ENCODE results near the gene PINLYP. TPM values are rescaled to one million over a fixed set of nuclear protein-coding genes. Genes with fewer than 3 reads are reported as not detected.
A peak's percentile ranks its signal among the peaks of the same experiment; 100 is the strongest.

PINLYP gene
- total RNA-seq, 4 donors from 2014 or later: 3.3 to 6.2 (median 4.9) TPM

DNA sequence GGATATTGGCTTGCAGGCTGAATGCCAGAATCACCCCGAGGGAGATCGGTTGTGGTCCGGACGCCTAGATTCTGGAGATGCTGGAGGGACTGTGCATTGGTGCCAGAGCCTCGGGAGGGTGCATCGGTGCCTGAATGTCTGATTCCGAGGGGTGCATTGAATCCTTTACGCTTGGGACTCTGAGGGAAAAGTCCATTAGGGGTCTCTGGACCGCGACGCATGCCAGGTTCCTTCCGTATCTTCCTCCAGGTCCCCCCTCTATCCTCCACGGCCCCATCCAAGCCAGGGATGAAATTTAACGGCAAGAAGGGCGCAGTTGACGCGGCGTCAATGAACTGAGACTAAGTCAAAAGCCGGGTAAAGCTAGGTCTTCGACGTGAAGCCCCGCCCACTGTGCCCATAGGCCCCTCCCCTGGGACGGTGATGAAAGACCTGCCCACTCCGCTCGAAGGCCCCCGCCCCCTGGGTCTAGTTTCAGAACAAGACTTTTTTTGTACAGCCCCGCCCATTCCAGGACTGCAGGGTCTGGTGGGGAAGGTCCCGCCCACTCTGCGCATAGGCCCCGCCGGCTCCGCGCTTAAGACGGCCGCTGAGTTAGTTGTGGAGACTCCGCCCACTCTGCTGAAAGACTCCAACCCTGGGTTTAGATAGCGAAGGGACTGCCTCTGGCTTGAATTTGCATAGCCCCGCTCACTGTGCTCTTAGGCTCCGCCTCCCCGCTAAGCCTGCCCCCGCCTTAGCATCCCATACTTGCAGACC, 41.9 kb upstream of the PINLYP start:
- peaks cover 0 to 2% (median under 1%) of the 10 kb centered on the region in 4 donors for H3K9me3 ChIP-seq
- H3K4me1 ChIP-seq: peaks cover 26 to 40% (median 38%) of the 10 kb centered on the region in 4 donors
- intact Hi-C loops (cut with DNase I): no loop called here
- no peaks in the 10 kb centered on the region for H3K27me3 ChIP-seq
- WGBS: 6% methylated on average over 7 of the region's 41 CpGs
- peak overlapping the region; percentile 51 to 75 (median 62) for H3K4me3 ChIP-seq
- peaks cover under 1 to 20% (median 9%) of the 10 kb centered on the region in 4 donors for H3K36me3 ChIP-seq
- no peak for TF ChIP-seq EP300 (IDR thresholded peaks at IDR 0.05)
- TF ChIP-seq POLR2AphosphoS5 (IDR thresholded peaks at IDR 0.05): peak; percentile 56 to 79
- peak overlapping the region; percentile 88 to 94 (median 92) for H3K27ac ChIP-seq (replicated peaks in 1 of 4)
- DNase-seq (ENCODE audit: extremely low spot score): peak; percentile 100

DNA sequence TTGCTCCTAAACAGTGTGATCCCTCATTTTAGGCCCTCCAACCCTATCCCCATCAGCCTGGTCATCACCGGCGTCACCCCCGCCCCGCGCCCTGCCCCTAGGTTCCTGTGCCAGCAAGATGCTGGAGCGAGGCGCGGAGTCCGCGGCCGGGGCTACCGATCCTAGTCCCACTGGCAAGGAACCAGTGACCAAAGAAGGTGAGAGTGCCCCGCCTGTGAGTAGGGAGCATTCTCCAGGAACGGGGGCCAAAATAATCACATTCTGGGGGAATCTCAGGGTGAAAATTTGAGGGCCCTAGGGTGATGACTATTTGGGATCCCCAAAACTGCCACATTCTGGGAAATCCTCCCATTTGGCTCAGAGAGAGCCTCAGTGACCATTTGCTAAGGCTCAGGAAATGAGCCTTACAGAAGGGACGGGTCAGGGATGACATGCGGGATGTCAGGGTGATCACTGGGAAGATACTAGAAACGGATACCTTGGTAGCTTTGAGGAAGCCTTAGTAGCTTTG, 41.2 kb upstream of the PINLYP start:
- H3K27me3 ChIP-seq: no peaks in the 10 kb centered on the region
- intact Hi-C loops (cut with DNase I): no loop called here
- TF ChIP-seq EP300 (IDR thresholded peaks at IDR 0.05) (no peak), POLR2A (IDR thresholded peaks at IDR 0.05; ENCODE audit: low read depth) (no peak), POLR2AphosphoS5 (IDR thresholded peaks at IDR 0.05) (no peak)
- TF ChIP-seq, protein P1, sequence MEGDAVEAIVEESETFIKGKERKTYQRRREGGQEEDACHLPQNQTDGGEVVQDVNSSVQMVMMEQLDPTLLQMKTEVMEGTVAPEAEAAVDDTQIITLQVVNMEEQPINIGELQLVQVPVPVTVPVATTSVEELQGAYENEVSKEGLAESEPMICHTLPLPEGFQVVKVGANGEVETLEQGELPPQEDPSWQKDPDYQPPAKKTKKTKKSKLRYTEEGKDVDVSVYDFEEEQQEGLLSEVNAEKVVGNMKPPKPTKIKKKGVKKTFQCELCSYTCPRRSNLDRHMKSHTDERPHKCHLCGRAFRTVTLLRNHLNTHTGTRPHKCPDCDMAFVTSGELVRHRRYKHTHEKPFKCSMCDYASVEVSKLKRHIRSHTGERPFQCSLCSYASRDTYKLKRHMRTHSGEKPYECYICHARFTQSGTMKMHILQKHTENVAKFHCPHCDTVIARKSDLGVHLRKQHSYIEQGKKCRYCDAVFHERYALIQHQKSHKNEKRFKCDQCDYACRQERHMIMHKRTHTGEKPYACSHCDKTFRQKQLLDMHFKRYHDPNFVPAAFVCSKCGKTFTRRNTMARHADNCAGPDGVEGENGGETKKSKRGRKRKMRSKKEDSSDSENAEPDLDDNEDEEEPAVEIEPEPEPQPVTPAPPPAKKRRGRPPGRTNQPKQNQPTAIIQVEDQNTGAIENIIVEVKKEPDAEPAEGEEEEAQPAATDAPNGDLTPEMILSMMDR (IDR thresholded peaks at IDR 0.05): no peak
- no peak for DNase-seq (ENCODE audit: extremely low spot score)
- peaks cover 26 to 40% (median 38%) of the 10 kb centered on the region in 4 donors for H3K4me1 ChIP-seq
- WGBS: 16% methylated on average over 17 of the region's 17 CpGs
- peaks cover 7 to 26% (median 15%) of the 10 kb centered on the region in 4 donors for H3K36me3 ChIP-seq
- peak overlapping the region; percentile 88 to 94 (median 92) for H3K27ac ChIP-seq (replicated peaks in 1 of 4)
- peak overlapping the region; percentile 51 to 75 (median 62) for H3K4me3 ChIP-seq
- H3K9me3 ChIP-seq: peaks cover 0 to 9% (median 4%) of the 10 kb centered on the region in 4 donors

DNA sequence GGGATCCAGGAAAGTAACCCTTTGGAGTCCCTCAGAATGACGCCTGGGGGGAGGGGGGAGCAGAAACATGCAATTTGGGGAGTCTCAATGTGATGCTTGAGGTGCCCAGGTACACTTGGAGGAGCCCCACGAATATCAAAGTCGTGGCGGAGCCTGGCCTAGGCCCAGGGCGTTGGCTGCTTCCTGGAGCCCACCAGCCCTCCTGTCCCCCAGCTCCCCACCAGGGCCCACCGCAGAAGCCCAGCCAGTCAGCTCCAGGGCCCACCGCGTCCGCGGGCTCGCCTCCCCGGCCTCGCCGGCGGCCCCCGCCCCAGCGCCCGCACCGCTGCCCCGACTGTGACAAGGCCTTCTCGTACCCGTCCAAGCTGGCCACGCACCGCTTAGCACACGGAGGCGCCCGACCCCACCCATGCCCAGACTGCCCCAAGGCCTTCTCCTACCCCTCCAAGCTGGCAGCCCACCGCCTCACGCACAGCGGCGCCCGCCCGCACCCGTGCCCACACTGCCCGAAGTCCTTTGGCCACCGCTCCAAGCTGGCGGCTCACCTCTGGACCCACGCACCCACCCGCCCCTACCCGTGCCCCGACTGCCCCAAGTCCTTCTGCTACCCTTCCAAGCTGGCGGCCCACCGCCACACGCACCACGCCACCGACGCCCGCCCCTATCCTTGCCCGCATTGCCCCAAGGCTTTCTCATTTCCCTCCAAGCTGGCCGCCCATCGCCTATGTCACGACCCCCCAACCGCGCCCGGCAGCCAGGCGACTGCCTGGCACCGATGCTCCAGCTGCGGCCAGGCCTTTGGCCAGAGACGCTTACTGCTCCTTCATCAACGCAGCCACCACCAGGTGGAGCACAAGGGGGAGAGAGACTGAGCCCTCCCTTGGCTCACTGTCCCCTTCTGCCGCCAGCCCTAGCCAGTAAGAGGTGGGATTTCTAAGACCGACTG, 40.5 kb upstream of the PINLYP start:
- TF ChIP-seq EP300 (IDR thresholded peaks at IDR 0.05) (no peak), POLR2A (IDR thresholded peaks at IDR 0.05; ENCODE audit: low read depth) (no peak), POLR2AphosphoS5 (IDR thresholded peaks at IDR 0.05) (peak; percentile 39 to 59)
- TF ChIP-seq, protein P1 (IDR thresholded peaks at IDR 0.05): peak; percentile 55 to 70 (median 70)
- peak overlapping the region; percentile 51 to 75 (median 62) for H3K4me3 ChIP-seq
- WGBS: 46% methylated on average over 31 of the region's 62 CpGs
- no peaks in the 10 kb centered on the region for H3K27me3 ChIP-seq
- no peak for DNase-seq (ENCODE audit: extremely low spot score)
- intact Hi-C loops (cut with DNase I): loop anchor here (5.0 kb wide), 3 partner anchors 42 to 117 kb away; partner anchors contain the start of genes IRGQ, PINLYP, XRCC1 and ZNF576
- peaks cover 26 to 40% (median 38%) of the 10 kb centered on the region in 4 donors for H3K4me1 ChIP-seq
- H3K36me3 ChIP-seq: peaks cover 10 to 33% (median 22%) of the 10 kb centered on the region in 4 donors
- H3K27ac ChIP-seq (replicated peaks in 1 of 4): peak overlapping the region; percentile 88 to 94 (median 92)
- H3K9me3 ChIP-seq: peaks cover 0 to 9% (median 4%) of the 10 kb centered on the region in 4 donors

DNA sequence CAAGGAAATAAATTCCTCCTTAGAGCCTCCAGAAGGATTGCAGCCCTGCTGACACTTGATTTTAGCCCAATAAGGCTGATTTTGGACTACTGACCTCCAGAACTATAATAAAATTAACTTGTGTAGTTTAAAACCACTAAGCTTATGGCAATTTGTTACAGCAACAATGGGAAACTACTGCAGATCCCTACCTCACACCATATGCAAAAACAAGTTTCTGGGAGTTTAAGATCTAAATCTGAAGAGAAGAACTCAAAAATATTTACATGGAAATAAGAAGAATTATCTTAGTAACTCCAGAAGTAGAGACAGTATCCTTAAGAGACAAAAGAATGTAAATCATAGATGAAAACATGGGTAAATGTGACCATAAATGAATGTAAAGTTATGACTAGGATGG, 36.7 kb upstream of the PINLYP start:
- H3K27me3 ChIP-seq: no peaks in the 10 kb centered on the region
- intact Hi-C loops (cut with DNase I): loop anchor here (5.0 kb wide), 3 partner anchors 38 to 113 kb away; partner anchors contain the start of genes IRGQ, PINLYP, XRCC1 and ZNF576
- H3K27ac ChIP-seq (replicated peaks in 1 of 4): no peak overlapping the region
- peaks cover 33 to 72% (median 58%) of the 10 kb centered on the region in 4 donors for H3K36me3 ChIP-seq
- peaks cover 0 to 9% (median 4%) of the 10 kb centered on the region in 4 donors for H3K9me3 ChIP-seq
- H3K4me3 ChIP-seq: no peak overlapping the region
- DNase-seq (ENCODE audit: extremely low spot score): no peak
- TF ChIP-seq EP300 (IDR thresholded peaks at IDR 0.05): no peak
- TF ChIP-seq, protein P1 (IDR thresholded peaks at IDR 0.05): no peak
- no peak for TF ChIP-seq POLR2AphosphoS5 (IDR thresholded peaks at IDR 0.05)
- TF ChIP-seq POLR2A (IDR thresholded peaks at IDR 0.05; ENCODE audit: low read depth): no peak
- H3K4me1 ChIP-seq: peaks cover 16 to 21% (median 18%) of the 10 kb centered on the region in 4 donors

All from esophagus muscularis mucosa (tissue), 4 donors.